HepG2 (cell line): ENCODE data around the gene THSD8. TPM values are rescaled to one million over a fixed set of nuclear protein-coding genes. Genes with fewer than 3 reads are reported as not detected.

Experiments used
- FOSL1 ChIP-seq: sonication (generic); formaldehyde crosslinking; IDR thresholded peaks from 2 replicates; pipeline ENCODE4 v1.9.0; 2021; ENCODE audit warnings: missing genetic modification reagents, borderline replicate concordance
- GATA4 ChIP-seq: sonication (generic); IDR thresholded peaks from 2 replicates; pipeline ENCODE4 v1.6.1; 2016; ENCODE audit warnings: antibody characterized with exemption, low read depth, borderline replicate concordance
- HMG20A ChIP-seq: IDR thresholded peaks from 2 replicates; pipeline ENCODE4 v1.6.1; 2016; ENCODE audit warnings: borderline replicate concordance
- IRX3 ChIP-seq: sonication (generic); formaldehyde crosslinking; IDR thresholded peaks from 2 replicates; pipeline ENCODE4 v1.8.1; 2023; ENCODE audit warnings: mild to moderate bottlenecking, low read depth, missing genetic modification reagents, borderline replicate concordance
- KLF12 ChIP-seq: sonication (generic); formaldehyde crosslinking; IDR thresholded peaks from 2 replicates; pipeline ENCODE4 v1.4.0; 2020; ENCODE audit warnings: missing genetic modification reagents, borderline replicate concordance
- NCOA2 ChIP-seq: sonication (generic); formaldehyde crosslinking; IDR thresholded peaks from 2 replicates; pipeline ENCODE4 v1.8.0; 2022; ENCODE audit warnings: inconsistent platforms
- POLR2AphosphoS2 ChIP-seq: IDR thresholded peaks from 2 replicates; pipeline ENCODE4 v1.6.1; 2011; ENCODE audit warnings: low read depth, low read length, improper control_type of control experiment
- SAFB2 ChIP-seq: sonication (generic); formaldehyde crosslinking; IDR thresholded peaks from 2 replicates; pipeline ENCODE4 v1.5.1; 2020; ENCODE audit warnings: missing genetic modification reagents, low read depth, mild to moderate bottlenecking, borderline replicate concordance
- SIN3B ChIP-seq: fragments of 150-350 bp; IDR thresholded peaks from 2 replicates; pipeline ENCODE4 v1.6.1; 2014; ENCODE audit warnings: low read length
- ZBTB10 ChIP-seq: sonication (generic); formaldehyde crosslinking; IDR thresholded peaks from 2 replicates; pipeline ENCODE4 v1.4.0; 2020; ENCODE audit warnings: missing genetic modification reagents, borderline replicate concordance
- ZBTB3 ChIP-seq: sonication (generic); formaldehyde crosslinking; IDR thresholded peaks from 2 replicates; pipeline ENCODE4 v1.4.0; 2020; ENCODE audit warnings: low read depth, mild to moderate bottlenecking, moderate library complexity, missing genetic modification reagents, borderline replicate concordance
- ZIK1 ChIP-seq: sonication (generic); formaldehyde crosslinking; IDR thresholded peaks from 2 replicates; pipeline ENCODE4 v1.5.0; 2020; ENCODE audit warnings: mild to moderate bottlenecking, low read depth, missing genetic modification reagents, borderline replicate concordance
- ZNF136 ChIP-seq: sonication (generic); formaldehyde crosslinking; IDR thresholded peaks from 2 replicates; pipeline ENCODE4 v1.8.1; 2022; ENCODE audit warnings: low read depth, mild to moderate bottlenecking, moderate library complexity, missing genetic modification reagents
- ZNF318 ChIP-seq: sonication (generic); formaldehyde crosslinking; IDR thresholded peaks from 2 replicates; pipeline ENCODE4 v1.4.0; 2020; ENCODE audit warnings: mild to moderate bottlenecking, missing genetic modification reagents
- ZNF335 ChIP-seq: sonication (generic); formaldehyde crosslinking; IDR thresholded peaks from 2 replicates; pipeline ENCODE4 v1.4.0; 2020; ENCODE audit warnings: missing genetic modification reagents
- ZNF589 ChIP-seq: sonication (generic); formaldehyde crosslinking; conservative IDR thresholded peaks from 2 replicates; pipeline ENCODE4 v1.8.0; 2022; ENCODE audit warnings: mild to moderate bottlenecking, moderate library complexity, missing genetic modification reagents
- ZNF790 ChIP-seq: sonication (generic); formaldehyde crosslinking; IDR thresholded peaks from 2 replicates; pipeline ENCODE4 v1.8.0; 2022; ENCODE audit warnings: missing genetic modification reagents, mild to moderate bottlenecking, borderline replicate concordance
- polyA plus RNA-seq, 8 experiments: library from polyadenylated mRNA; depleted of rRNA in 3 of 8; stranded (reverse) in 7 of 8; unstranded in 1 of 8; fragments of >200 nt; fragmentation: Illumina TruSeq in 4 of 8; extraction: Trizol in 4 of 8; gene quantifications; 2 replicates each; pipeline versions ENCODE4 v1.2.1 to v1.2.3, GENCODE V29; 2011 to 2016; ENCODE audit warnings: low read depth in 4 of 8, missing spikeins in 1 of 8, mixed read lengths in 1 of 8; ENCODE audit not compliant: insufficient read depth in 1 of 8
- total RNA-seq, 5 experiments: library from RNA; depleted of rRNA; stranded (reverse); fragments of >200 nt; fragmentation: Illumina TruSeq; extraction: Trizol; gene quantifications; 2 replicates each; pipeline ENCODE4 v1.2.3, GENCODE V29; 2016; ENCODE audit warnings: low read depth in 1 of 5
- TF ChIP-seq, protein P1 (sequence below): sonication (generic); formaldehyde crosslinking; IDR thresholded peaks from 2 replicates; pipeline ENCODE4 v1.5.0; 2020; ENCODE audit warnings: missing genetic modification reagents

Gene THSD8
- total and polyA plus RNA-seq, 2 of the 13 experiments (the other 11 are each of a cell fraction or from before 2014, with no cell fraction given), result 4.8 to 14.9 TPM

DNA sequence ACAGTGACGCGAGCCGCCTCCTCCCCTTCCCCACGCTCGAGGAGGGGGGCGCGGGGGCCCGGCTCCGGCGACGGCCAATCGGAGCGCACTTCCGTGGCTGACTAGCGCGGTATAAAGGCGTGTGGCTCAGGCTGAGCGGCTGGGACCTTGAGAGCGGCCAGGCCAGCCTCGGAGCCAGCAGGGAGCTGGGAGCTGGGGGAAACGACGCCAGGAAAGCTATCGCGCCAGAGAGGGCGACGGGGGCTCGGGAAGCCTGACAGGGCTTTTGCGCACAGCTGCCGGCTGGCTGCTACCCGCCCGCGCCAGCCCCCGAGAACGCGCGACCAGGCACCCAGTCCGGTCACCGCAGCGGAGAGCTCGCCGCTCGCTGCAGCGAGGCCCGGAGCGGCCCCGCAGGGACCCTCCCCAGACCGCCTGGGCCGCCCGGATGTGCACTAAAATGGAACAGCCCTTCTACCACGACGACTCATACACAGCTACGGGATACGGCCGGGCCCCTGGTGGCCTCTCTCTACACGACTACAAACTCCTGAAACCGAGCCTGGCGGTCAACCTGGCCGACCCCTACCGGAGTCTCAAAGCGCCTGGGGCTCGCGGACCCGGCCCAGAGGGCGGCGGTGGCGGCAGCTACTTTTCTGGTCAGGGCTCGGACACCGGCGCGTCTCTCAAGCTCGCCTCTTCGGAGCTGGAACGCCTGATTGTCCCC lies 10.4 kb upstream of the THSD8 start, which contains the start of gene JUNB (continued):
- TF ChIP-seq ZIK1 (CRISPR knock-in tag) (peak; percentile 87), GATA4 (peak; percentile 93), IRX3 (CRISPR knock-in tag) (no peak), ZNF790 (CRISPR knock-in tag) (no peak), ZNF589 (peak; percentile 87), HMG20A (CRISPR knock-in tag) (peak; percentile 54; the same call in 1 of the 2 replicates), ZNF136 (CRISPR knock-in tag) (no peak), SAFB2 (CRISPR knock-in tag) (peak; percentile 86; the same call in 1 of the 2 replicates), FOSL1 (CRISPR knock-in tag) (no peak), POLR2AphosphoS2 (peak; percentile 95), ZBTB10 (CRISPR knock-in tag) (0 out of 2 replicates have a peak, but pooled peaks have one; percentile 10), ZNF335 (peak; percentile 89; the same call in 1 of the 2 replicates), SIN3B (peak; percentile 54; the same call in 1 of the 2 replicates), ZNF318 (CRISPR knock-in tag) (no peak), NCOA2 (CRISPR knock-in tag) (peak; percentile 85), KLF12 (peak; percentile 15; the same call in 1 of the 2 replicates), ZBTB3 (no peak)
- TF ChIP-seq, protein P1, sequence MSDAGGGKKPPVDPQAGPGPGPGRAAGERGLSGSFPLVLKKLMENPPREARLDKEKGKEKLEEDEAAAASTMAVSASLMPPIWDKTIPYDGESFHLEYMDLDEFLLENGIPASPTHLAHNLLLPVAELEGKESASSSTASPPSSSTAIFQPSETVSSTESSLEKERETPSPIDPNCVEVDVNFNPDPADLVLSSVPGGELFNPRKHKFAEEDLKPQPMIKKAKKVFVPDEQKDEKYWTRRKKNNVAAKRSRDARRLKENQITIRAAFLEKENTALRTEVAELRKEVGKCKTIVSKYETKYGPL, result no peak
